Measurements from ENCODE around the gene SDF2L1. TPM values are rescaled to one million over a fixed set of nuclear protein-coding genes. Genes with fewer than 3 reads are reported as not detected.
A peak's percentile ranks its signal among the peaks of the same experiment; 100 is the strongest.

SDF2L1 gene
- total and polyA plus RNA-seq, 2 of the 13 experiments (the other 11 are each of a cell fraction or from before 2014, with no cell fraction given), result 18.0 to 57.4 TPM

- TF ChIP-seq CCDC6 (CRISPR knock-in tag; IDR thresholded peaks at IDR 0.05) (0 out of 2 replicates have a peak, but pooled peaks have one; percentile 62), HOXA9 (CRISPR knock-in tag; IDR thresholded peaks at IDR 0.05; ENCODE audit: borderline replicate concordance) (no peak), ZNF30 (CRISPR knock-in tag; IDR thresholded peaks at IDR 0.05) (no peak), SNAPC5 (CRISPR knock-in tag; IDR thresholded peaks at IDR 0.05; ENCODE audit: borderline replicate concordance) (no peak), HNRNPLL (IDR thresholded peaks at IDR 0.05; ENCODE audit: low read depth, low read length, poor library complexity, severe bottlenecking) (peak; percentile 25), ZBTB42 (CRISPR knock-in tag; IDR thresholded peaks at IDR 0.05) (no peak), TIGD3 (CRISPR knock-in tag; IDR thresholded peaks at IDR 0.05; ENCODE audit: borderline replicate concordance) (no peak), THAP9 (CRISPR knock-in tag; IDR thresholded peaks at IDR 0.05; ENCODE audit: borderline replicate concordance) (no peak), CBX2 (IDR thresholded peaks at IDR 0.05; ENCODE audit: low read depth, low read length) (no peak), CBX2 (CRISPR knock-in tag; IDR thresholded peaks at IDR 0.05; ENCODE audit: low read depth) (no peak), AHR (CRISPR knock-in tag; IDR thresholded peaks at IDR 0.05) (no peak), STAG1 (CRISPR knock-in tag; IDR thresholded peaks at IDR 0.05) (no peak), PHF8 (CRISPR knock-in tag; IDR thresholded peaks at IDR 0.05) (no peak), ZSCAN20 (CRISPR knock-in tag; IDR thresholded peaks at IDR 0.05; ENCODE audit: borderline replicate concordance) (no peak), PTBP1 (IDR thresholded peaks at IDR 0.05; ENCODE audit: low read depth, low read length, poor library complexity, severe bottlenecking) (no peak), KLF12 (CRISPR knock-in tag; IDR thresholded peaks at IDR 0.05; ENCODE audit: borderline replicate concordance) (no peak), LBX2 (CRISPR knock-in tag; IDR thresholded peaks at IDR 0.05; ENCODE audit: borderline replicate concordance) (0 out of 2 replicates have a peak, but pooled peaks have one; percentile 35), FOXK2 (IDR thresholded peaks at IDR 0.05) (peak; percentile 82), ZNF292 (CRISPR knock-in tag; IDR thresholded peaks at IDR 0.05; ENCODE audit: borderline replicate concordance, low read depth) (peak; percentile 99), ZGPAT (CRISPR knock-in tag; IDR thresholded peaks at IDR 0.05) (peak; percentile 55; the same call in 1 of the 2 replicates), ZNF773 (CRISPR knock-in tag; IDR thresholded peaks at IDR 0.05; ENCODE audit: borderline replicate concordance) (no peak), ZNF629 (CRISPR knock-in tag; conservative IDR thresholded peaks at IDR 0.05) (0 out of 2 replicates have a peak, but pooled peaks have one; percentile 24), ZMYM3 (CRISPR knock-in tag; IDR thresholded peaks at IDR 0.05) (peak; percentile 84), RAD21 (CRISPR knock-in tag; IDR thresholded peaks at IDR 0.05) (no peak)
These were observed 35.7 kb downstream of the SDF2L1 start (continued) for GRCh38 chr22:21677606-21678443.
